GM18861 (cell line): ENCODE measurements around the gene SUSD2.

Experiments used
- ATAC-seq: cut with Tn5 transposase; IDR thresholded peaks from one replicate; pipeline ENCODE4 v1.9.1; 2021; ENCODE audit not compliant: unreplicated experiment

The SUSD2 gene

DNA sequence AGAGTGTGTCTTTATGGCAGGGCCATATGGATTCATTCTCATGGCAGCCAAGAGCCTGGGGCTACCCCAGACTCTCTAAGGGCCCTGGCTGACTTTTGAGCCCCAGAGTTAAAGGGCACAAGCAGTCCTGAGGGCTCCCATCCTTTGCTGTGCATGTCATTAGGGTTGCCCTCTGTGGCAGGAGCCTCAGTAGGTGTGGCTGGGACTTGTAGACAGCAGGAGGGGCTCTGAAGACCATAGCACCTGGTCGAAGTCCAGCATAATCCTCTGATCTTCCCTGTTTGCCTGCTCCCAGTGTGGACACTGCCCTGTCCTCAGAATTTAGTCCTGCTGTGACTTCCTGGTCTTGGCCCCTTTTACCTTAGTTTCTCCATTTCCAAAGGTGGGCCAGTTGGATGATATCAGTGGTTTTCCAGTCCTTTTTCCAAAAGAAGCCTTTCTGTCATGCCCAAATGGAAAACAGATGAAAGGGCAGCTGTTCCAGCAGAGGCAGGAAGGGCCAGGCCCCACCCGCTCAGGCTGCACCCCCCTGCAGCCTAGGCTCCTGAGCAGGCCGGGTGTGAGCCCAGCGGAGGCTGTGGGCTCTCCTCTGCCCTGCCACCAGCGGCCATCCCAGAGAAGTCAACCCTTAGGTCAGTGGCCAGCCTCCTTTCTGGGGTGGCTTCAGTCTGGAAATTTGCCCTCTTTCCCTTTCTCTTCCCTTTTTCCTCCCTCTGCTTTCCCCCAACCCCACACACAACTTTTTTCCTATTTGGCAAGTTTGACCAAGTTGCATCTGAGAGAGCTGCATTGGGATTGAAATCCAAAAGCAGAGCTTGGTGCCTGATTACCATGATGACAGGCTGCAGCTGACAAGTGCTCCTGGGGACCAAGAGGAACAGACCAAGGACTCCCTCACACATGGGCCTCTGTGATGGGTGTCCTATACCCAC is 32.8 kb upstream of the SUSD2 start:
- no peak for ATAC-seq

DNA sequence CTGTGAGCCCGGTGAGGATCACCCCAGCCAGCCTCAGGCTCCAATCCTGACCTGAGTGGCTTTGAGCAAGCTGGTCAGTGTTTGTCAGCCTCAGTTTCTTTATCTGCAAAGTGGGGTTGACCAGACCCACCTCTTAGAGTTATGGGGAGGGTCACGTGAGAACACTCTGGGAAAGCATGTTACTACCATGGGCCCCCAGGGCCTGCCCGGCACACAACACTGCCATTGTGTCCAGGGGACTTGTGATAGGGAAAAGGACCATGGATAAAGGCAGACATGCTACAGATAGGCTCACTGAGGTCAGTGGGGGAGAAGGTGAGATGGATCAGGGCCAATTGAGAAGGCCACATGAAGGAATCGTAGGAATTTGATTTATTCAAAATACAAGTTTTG is 32.1 kb upstream of the SUSD2 start:
- ATAC-seq: no peak

DNA sequence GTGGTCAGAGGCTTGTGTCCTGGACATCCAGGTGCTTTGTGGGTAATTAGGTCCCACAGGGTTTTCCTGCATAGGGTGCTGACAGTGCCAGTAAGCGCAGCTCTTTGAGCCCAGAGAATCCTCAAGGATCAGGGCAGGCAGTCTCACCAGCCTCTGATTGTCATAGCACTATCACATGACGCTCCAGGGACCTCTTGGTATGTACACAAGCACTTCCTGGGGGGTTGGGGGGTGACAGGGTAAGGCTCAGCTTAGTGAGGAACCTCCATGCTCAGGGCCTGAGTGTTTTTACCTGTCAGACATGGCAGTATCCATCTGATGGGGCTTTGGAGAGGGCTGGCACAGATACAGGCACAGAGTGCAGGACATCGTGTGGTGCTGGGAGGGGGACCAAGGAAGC is 27.9 kb upstream of the SUSD2 start:
- ATAC-seq: no peak

DNA sequence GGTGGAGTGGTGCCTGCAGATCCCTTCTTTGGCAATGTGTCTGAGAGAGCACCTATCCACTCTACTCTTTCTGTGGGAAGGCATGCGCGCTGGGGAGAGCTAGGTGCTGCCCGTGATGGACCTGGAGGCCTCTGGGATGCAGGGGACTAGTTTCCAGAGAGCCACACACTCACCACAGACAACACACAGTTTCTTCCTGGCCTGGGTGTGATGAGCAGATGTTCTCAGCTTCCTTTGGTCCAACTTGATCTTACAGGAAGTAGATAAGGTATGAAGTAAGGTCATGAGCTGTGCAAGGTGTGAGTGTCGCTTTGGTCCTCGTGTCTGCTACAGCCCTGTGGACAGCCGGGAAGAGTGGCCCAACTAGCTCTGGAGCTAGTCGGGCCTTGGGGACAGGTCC is 27.3 kb upstream of the SUSD2 start:
- ATAC-seq: no peak

DNA sequence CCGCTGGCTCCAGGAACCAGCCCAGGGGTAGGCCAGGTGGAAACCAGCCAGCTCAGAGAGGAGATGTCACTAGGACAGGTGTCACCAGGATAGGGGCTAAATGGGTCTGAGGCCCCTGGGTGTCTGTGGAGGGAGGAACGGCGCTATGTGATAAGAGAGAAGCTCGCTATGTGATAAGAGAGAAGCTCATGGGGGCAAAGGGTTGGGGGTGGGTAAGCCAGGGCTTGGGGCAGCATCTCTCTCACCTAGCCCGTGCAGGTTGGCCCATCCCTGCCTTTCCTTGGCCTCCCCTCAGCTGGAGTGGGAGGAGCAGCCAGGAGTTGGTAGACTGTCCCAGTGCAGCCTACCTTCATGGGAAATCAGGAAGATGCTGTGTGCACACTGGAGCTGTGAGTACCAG is 26.5 kb upstream of the SUSD2 start:
- no peak for ATAC-seq

DNA sequence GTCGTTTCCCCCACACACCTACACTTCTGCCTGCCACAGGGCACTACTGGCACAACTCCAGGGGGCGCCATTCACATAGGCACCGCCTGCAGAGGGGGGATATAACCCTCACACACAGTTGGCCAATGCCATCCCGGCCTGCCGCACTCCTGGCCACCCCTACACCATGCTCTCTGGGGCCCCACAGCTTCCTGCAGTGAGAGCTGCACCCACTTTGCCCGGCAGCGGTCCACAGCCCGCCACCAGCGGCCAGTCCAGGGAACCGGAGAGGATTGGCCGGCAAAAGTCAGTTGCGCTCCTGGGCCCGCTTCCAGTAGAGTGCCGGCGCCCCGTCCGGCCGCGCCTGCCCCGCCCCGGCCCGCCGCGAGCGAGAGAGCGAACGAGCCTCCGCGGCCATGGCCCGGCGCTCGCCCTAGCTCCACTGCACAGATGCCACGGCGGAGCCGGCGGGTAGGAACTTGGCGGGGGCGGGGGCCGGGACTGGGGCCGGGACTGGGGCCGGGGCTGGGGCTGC is 25.6 kb upstream of the SUSD2 start:
- ATAC-seq: no peak

DNA sequence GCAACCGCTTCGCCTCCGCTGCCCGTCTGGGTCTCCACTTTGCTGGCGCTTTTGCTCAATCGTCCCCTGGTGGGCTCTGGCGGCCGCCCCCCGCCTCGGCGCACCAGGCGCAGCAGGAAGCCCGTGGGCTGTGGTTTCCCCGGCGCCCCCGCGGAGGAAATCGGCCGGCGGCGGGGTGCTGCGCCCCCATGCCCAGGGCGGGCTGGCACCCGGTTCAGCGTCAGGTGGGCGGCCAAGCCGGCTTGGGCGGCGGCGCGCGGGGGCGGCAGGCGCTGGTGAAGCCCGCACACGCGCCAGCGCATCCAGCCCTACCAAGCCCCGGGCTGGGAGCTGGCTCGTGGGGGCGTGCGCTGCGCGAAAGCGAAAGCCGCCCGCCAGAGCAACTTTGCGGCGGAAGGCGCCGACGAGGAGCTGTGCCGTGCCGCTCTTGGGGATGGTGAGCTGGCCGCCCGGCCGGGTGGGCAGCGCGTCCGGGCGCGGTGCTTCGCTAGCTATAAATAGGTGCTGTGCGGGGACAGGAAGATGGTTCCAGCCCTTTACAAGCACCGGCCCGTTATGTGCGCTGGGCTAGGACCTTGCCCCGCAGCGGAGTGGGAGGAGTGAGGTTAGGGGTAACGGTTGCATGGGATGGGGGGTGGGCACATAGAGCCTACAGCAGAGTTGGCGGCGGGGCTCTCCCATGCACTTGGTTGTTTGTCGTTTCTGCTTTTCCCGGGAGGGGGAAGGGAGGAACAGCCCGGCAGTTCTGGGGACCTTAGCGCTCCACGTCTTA is 25.0 kb upstream of the SUSD2 start:
- no peak for ATAC-seq

DNA sequence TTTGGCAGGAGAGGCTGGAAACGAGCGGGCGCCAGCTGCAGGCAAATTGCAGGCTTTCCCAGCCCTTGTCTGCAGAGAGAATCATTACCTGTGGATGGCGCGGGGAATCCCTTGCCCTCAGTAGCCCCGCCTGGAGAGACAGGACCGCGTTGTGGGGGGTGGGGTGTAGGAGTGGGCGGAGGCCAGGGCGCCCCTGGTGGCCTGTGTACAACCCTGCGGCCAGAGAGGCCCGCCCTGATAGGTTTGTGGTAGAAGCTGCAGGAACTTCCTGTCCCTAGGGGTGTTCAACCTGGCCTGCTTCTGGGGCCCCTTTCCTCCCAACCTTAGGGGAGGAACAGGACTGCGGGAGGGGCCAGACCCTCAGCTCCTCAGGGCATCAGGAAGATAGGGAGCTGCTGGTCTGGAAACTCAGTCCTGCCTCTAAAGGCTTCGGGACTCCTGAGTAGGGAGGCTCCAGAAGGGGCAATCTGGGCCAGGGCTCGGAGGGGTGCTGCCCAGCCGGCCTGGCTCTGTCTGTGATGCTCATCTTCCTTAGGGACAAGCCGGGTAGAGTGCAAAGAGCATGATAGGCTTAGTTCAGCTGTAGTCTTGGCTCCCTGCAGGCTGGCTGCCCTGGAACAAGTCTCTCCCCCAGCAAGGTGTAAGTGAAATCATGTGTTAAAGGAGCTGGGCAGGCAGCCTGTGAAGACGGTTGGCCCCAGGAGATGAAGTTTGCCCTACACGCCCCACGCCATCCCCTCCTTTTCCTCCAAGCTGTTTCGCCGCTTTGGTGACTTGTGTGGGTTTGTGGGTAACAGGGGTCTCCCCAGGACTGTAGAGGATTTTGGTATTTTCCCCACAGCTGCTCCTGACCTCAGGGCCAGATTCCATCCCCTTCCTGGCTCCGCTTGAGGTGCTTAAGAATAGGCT is 24.1 kb upstream of the SUSD2 start:
- ATAC-seq: peak; percentile 69

DNA sequence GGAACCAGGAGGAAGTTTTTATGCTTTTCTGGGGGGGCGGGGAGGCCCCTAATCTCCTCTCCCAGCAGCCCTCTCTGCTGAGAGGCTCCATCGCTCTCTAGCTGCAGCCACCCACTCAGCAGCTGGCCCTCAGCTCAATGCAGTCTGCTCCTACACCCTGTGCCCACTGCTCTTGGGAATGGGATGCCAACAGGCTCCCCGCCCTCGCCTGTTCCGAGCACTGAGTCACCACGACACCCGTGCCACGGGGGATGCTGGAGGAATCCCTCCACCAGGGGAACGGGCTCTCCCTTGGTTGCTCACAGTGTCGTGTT is 23.5 kb upstream of the SUSD2 start:
- ATAC-seq: no peak

DNA sequence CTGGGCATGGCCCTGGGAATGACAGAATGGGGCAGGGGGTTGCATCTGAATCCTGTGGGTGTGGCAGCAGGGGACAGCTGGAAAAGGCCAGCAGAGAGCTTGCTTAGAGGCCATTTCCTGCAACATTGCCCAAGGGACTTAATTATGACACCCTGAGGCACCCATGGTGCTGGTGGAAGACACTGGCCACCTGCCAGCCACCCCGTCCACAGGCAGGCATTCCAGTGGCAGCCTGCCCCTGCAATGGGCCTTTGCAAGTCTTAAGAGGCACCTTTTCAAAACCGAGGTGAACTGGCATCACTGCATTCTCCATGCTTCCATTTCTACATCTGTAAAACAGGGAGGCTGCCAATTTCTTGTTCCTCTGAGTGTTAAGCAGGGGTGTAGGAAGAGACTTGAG is 21.6 kb upstream of the SUSD2 start:
- no peak for ATAC-seq

DNA sequence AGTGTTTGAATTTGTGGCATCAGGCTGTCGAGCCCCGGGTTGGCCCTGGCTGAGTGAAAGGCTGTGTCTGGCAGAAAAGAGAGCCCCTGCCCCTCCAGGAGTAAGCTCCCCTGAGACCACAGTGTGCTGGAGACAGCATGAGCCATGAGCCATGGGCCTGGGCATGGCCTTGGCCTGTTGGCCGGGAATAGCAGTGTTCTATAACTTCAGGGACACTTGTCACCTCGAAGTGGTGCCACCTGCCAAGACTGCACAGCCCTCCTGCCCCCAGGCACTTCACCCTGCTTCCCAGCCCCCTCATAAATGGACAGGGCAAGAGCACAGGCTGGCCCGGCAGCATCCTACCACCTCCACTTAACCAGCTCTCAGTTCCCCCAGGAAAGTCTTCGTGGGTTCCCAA is 20.7 kb upstream of the SUSD2 start:
- no peak for ATAC-seq

DNA sequence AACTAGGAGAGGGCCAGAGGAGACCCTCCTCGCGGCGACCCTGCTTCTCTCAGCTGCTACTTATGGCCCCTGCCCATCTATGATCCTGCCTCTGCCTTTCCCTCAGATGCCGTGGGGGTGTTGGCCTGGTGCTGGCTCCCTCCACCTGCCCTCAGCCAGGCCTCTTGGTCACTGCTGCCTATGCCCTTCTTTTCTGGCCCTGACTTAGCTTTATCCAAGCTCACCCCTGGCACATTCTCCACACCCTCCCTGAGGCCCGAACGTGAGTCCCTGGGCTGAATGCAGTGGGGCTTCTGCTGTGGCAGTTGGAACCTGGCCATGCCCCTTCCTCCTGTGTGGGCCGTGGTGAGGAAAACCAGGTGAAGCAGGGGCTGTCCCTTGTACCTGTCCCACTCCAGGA is 19.8 kb upstream of the SUSD2 start:
- ATAC-seq: no peak

DNA sequence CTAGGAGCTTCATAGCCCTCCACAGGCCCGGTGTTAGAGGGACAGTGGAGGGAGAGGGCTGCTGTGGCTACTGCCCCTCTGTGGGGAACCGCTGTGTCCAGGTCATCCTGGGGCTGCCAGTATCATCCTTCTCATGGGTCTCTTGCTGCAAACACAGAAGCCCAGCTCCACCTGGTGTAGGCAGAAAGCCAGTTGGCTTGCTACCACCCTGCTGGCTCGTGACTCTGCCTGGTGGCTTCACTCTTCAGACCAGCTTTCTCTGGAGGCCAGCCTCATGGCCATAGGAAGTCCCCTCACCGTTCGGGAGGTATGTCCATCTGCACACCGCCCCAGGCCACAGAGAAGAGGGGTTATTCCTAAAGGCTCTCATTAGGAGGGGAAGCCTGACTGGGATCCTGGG is 19.4 kb upstream of the SUSD2 start:
- no peak for ATAC-seq

DNA sequence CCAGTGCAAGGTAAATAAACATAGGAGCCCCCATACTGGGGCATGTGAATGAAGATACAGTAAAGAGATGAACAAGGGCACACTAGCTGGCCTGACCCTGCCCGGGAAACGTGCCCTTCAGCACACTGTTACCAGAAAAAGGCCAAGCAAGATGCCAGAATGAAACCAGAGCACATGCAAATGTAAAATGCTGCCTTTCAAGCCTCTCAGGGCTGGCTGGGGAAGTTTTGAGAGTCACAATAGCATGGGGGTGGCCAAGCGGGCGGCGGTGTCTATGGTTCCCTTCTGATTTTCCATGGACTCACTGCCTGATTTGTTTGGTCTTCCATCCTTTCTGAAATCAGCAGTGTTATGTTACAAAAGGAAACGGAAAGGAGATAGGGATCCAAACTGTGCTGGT is 18.9 kb upstream of the SUSD2 start:
- ATAC-seq: no peak

DNA sequence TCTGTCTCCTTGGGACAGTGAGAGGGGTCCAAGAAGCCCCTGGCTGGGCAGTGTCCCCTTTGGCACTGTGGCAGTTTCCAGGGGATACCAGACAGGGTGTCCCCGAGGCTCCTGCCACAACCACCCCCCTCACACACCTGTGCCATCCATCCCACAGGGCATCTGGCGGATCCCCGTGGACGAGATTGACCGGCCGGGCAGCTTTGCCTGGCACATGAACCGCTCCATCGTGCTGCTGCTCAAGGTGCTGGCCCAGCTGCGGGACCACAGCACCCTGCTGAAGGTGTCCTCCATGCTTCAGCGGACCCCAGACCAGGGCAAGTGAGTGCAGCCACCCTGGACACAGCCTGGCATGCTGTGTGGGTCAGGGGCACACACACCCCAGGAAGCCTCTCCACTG is 17.0 kb upstream of the SUSD2 start:
- no peak for ATAC-seq

DNA sequence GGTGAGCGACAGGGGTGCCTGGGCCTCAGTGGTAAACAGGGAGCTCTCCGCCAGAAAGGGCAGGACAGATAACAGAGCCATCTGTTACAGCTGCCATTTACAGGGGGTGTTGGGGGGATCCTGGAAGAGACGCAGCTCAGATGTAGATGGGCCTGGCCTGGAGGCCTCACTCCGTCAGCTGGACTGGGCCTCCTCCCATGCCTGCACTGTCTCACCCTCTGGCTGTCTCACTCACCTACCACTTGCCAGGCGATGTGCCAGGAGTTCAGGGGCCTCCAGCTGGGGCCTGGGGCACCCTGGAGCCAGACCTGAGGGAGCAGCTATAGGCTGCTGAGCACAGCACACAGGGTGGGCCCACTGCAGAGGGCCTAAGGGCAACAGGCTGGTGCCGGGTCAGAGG is 16.3 kb upstream of the SUSD2 start:
- ATAC-seq: no peak

DNA sequence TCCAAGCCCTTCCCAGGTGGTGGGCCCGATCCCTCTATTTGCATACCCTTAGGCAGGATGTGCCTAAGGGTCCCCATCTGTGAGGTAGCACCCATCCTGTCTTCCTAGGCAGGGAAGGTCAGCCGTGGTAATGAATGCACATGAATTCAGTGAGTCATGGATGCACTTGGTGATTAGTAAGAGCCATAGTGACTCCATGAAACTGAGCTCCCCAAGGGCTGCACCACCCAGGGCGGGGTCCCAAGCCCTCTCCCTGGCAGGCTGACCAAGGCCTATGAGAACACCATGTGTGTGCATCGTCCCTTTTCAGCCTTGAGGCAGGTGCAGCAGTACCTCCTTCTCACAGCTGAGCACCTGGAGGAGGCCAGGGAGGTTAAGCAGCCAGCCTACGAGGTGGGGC is 15.6 kb upstream of the SUSD2 start:
- ATAC-seq: no peak

DNA sequence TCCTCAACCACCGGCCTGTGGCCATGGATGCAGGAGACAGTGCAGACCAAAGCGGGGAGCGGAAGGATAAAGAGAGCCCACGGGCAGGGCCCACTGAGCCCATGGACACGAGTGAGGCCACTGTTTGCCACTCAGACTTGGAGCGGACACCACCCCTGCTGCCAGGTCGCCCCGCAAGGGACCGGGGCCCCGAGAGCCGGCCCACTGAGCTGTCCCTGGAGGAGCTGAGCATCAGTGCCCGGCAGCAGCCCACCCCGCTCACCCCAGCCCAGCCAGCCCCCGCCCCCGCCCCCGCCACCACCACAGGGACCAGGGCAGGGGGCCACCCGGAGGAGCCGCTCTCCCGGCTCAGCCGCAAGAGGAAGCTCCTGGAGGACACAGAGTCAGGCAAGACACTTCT is 14.5 kb upstream of the SUSD2 start:
- no peak for ATAC-seq

DNA sequence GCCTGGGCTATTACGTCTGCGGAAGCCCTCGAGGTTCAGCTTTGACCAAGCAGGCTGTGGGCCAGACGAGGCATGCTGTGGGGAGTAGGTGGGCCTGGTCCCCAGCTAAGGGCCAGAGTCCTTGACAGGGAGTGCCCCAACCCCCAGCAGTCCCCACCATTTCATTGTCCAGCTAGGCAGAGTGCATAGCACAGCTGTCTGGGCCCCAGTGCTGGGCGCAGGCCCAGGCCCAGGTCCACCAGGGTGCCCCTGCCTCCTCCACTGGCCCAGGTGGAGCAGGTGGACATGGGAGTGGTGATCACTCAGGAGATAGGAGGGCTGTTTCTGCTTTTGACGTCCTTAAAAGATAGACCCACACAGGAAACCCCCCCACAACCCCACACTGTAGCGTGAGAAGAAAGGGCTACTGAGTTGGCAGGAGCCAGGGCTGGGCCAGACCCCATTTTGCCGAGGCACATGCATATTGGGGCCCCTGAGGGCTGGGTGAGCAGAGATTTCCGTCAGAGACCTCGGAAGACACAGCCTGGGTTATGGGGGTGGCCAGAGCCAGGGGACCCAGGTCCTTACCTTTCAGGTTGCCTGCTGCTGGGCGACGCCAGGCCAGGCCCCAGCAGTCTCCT is 11.7 kb upstream of the SUSD2 start:
- no peak for ATAC-seq

DNA sequence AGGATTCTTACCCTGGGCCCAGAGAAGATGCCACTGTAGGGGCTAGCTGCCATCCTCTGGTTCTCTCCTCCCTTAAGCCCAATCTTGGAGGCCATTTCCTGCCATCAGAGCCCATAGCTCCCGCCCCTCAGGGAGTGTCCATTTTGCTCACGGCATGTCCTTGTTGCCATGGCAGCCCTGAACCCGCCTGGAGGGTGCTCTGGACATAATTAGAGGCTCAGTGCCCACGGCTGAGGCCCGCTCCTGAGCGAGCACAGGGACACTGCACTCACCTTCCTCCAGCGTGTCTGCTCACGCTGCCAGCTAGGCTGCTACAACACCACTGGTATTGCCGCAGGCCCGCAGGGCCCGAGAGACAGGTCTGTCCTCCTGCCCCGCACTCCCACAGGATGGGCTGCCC is 11.1 kb upstream of the SUSD2 start:
- ATAC-seq: no peak

DNA sequence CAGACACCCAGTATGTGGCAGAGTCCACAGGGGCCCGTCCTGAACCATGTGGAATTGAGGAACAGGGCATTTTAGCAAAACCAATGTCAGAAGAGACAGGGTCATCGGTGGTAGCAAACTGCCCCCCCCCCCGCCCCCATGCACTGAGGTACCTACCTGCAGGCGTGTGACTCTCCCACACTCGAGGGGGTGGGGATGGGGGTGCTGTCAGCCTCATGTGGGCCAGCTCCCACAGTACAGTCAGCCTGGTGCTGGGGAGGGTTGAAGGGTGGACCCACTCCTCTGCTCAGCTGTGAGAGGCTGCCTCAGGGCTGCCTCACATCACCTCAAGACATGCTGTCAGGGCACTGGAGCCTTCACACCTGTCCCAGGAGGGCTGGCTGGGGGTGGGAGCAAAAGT is 10.7 kb upstream of the SUSD2 start:
- no peak for ATAC-seq
